SK-N-SH treated with all-trans-retinoic acid at 6 μM for 48 hours (cell line): ENCODE measurements around the gene PP2D1.
"Not testable (repeated sequence)": the region's sequence is repeated elsewhere in the genome, so short reads cannot be mapped to it uniquely, and the experiment has no call there.

Experiments
- ATAC-seq: fragments of 200-7000 bp; cut with Tn5 transposase; 3 replicates; pipeline ENCODE4 v1.9.1; 2020; ENCODE audit warnings: mild to moderate bottlenecking, moderate library complexity
- ARNTL ChIP-seq: fragments of 450-650 bp; formaldehyde crosslinking; IDR thresholded peaks from 2 replicates; pipeline ENCODE4 v1.5.0; 2020; ENCODE audit warnings: low read depth, mild to moderate bottlenecking, moderate library complexity, borderline replicate concordance
- BACH2 ChIP-seq: fragments of 250-450 bp; sonication (Bioruptor Pico); IDR thresholded peaks from 2 replicates; pipeline ENCODE4 v1.9.0; 2021; ENCODE audit warnings: mild to moderate bottlenecking, borderline replicate concordance
- CSRNP3 ChIP-seq: fragments of 250-450 bp; sonication (Bioruptor Pico); IDR thresholded peaks from 2 replicates; pipeline ENCODE4 v1.5.1; 2021; ENCODE audit warnings: mild to moderate bottlenecking, moderate library complexity
- GLIS3 ChIP-seq: fragments of 250-450 bp; sonication (Bioruptor Pico); IDR thresholded peaks from 2 replicates; pipeline ENCODE4 v1.5.0; 2020; ENCODE audit warnings: mild to moderate bottlenecking, moderate library complexity
- ISL1 ChIP-seq: fragments of 250-450 bp; sonication (Bioruptor Pico); IDR thresholded peaks from 2 replicates; pipeline ENCODE4 v2.1.2; 2022; ENCODE audit warnings: mild to moderate bottlenecking, moderate library complexity
- PATZ1 ChIP-seq: fragments of 250-450 bp; sonication (Bioruptor Pico); IDR thresholded peaks from 2 replicates; pipeline ENCODE4 v1.8.0; 2020; ENCODE audit warnings: mild to moderate bottlenecking, moderate library complexity, borderline replicate concordance
- POU6F1 ChIP-seq: fragments of 250-450 bp; sonication (Bioruptor Pico); IDR thresholded peaks from 2 replicates; pipeline ENCODE4 v1.8.0; 2021; ENCODE audit warnings: low read depth, mild to moderate bottlenecking, moderate library complexity, borderline replicate concordance
- SNAI2 ChIP-seq: fragments of 250-450 bp; sonication (Bioruptor Pico); IDR thresholded peaks from 2 replicates; pipeline ENCODE4 v1.5.0; 2020; ENCODE audit warnings: mild to moderate bottlenecking, moderate library complexity
- TSHZ2 ChIP-seq: fragments of 250-450 bp; sonication (Bioruptor Pico); IDR thresholded peaks from 2 replicates; pipeline ENCODE4 v1.5.0; 2020; ENCODE audit warnings: mild to moderate bottlenecking, moderate library complexity
- ZC3H10 ChIP-seq: fragments of 250-450 bp; sonication (Bioruptor Pico); IDR thresholded peaks from 2 replicates; pipeline ENCODE4 v1.5.1; 2021; ENCODE audit warnings: mild to moderate bottlenecking, moderate library complexity
- ZFP3 ChIP-seq: fragments of 250-450 bp; sonication (Bioruptor Pico); IDR thresholded peaks from 2 replicates; pipeline ENCODE4 v1.5.0; 2020; ENCODE audit warnings: mild to moderate bottlenecking, moderate library complexity
- ZFP30 ChIP-seq: fragments of 450-650 bp; formaldehyde crosslinking; IDR thresholded peaks from 2 replicates; pipeline ENCODE4 v1.5.0; 2022; ENCODE audit warnings: mild to moderate bottlenecking, moderate library complexity
- ZNF565 ChIP-seq: fragments of 450-650 bp; formaldehyde crosslinking; conservative IDR thresholded peaks from 2 replicates; pipeline ENCODE4 v1.5.0; 2020; ENCODE audit warnings: low read depth, mild to moderate bottlenecking, moderate library complexity
- ZNF70 ChIP-seq: fragments of 450-650 bp; formaldehyde crosslinking; IDR thresholded peaks from 2 replicates; pipeline ENCODE4 v1.5.0; 2020; ENCODE audit warnings: mild to moderate bottlenecking, moderate library complexity
- ZNF8 ChIP-seq: fragments of 450-650 bp; formaldehyde crosslinking; IDR thresholded peaks from 2 replicates; pipeline ENCODE4 v1.5.0; 2020; ENCODE audit warnings: mild to moderate bottlenecking, moderate library complexity

PP2D1 gene

GRCh38 chr3:19994796-19995195 is 17.3 kb downstream of the PP2D1 start (continued):
- no peak for TF ChIP-seq POU6F1 (CRISPR knock-in tag)
- no peak for TF ChIP-seq PATZ1 (CRISPR knock-in tag)

- not testable (repeated sequence) for ATAC-seq
Observed at GRCh38 chr3:19988904-19989303, 23.2 kb downstream of the PP2D1 start.

- TF ChIP-seq ZC3H10 (CRISPR knock-in tag) (no peak), GLIS3 (CRISPR knock-in tag) (no peak), BACH2 (CRISPR knock-in tag) (no peak), CSRNP3 (CRISPR knock-in tag) (no peak), TSHZ2 (CRISPR knock-in tag) (no peak), ZFP30 (no peak), POU6F1 (CRISPR knock-in tag) (no peak), ARNTL (CRISPR knock-in tag) (no peak), ZFP3 (CRISPR knock-in tag) (no peak), ZNF565 (CRISPR knock-in tag) (no peak), ZNF70 (CRISPR knock-in tag) (no peak)
- no peak for ATAC-seq
Observed at GRCh38 chr3:19972054-19972453, 40.0 kb downstream of the PP2D1 start.

GRCh38 chr3:19970327-19970726 is 41.7 kb downstream of the PP2D1 start:
- ATAC-seq, result no peak
- TF ChIP-seq POU6F1 (CRISPR knock-in tag) (no peak), ZNF8 (CRISPR knock-in tag) (no peak), ZC3H10 (CRISPR knock-in tag) (no peak), ZNF565 (CRISPR knock-in tag) (no peak), BACH2 (CRISPR knock-in tag) (no peak), CSRNP3 (CRISPR knock-in tag) (no peak), SNAI2 (CRISPR knock-in tag) (no peak), ISL1 (no peak)
